ENCODE results near the gene IFNA6.

GRCh38 chr9:21367957-21368356 lies 17.3 kb upstream of the IFNA6 start, which contains the start of gene IFNA13:
- no peak for TF ChIP-seq CTCF (conservative IDR thresholded peaks at IDR 0.05; ENCODE audit: low read depth in 2 of 2)
- no peak for TF ChIP-seq POLR2AphosphoS5 (IDR thresholded peaks at IDR 0.05; ENCODE audit: low read depth)
- TF ChIP-seq EZH2 (IDR thresholded peaks at IDR 0.05; ENCODE audit: low read depth, unreplicated experiment): no peak

Measured in GM23338 (cell line).